ENCODE measurements around the gene FOXO1. TPM values are rescaled to one million over a fixed set of nuclear protein-coding genes. Genes with fewer than 3 reads are reported as not detected.

The FOXO1 gene
- total and polyA plus RNA-seq, 9 of the 15 experiments (the other 6 are each of a cell fraction or from before 2014, with no cell fraction given) = 0.04 to 0.73 (median 0.20) TPM

- intact Hi-C loops (cut with micrococcal nuclease) = no loop called here
- no TSS peak for BruUV-seq (replicated peaks)
- POLR2A ChIA-PET = interaction anchor here (0.6 kb wide), 1 partner anchor 52 kb away, joined by 3 read pairs; no protein-coding TSS in a partner anchor
Measured at GRCh38 chr13:40508127-40508526, 158.3 kb downstream of the FOXO1 start.

More at GRCh38 chr13:40508127-40508526, 158.3 kb downstream of the FOXO1 start:
- Histone ChIP-seq H3K9ac (ENCODE audit: insufficient read depth in 1 of 2, low read depth in 2 of 2, low read length in 2 of 2) (no peak overlapping the region), H3K4me1 (replicated peaks in 1 of 2; ENCODE audit: control insufficient read depth in 2 of 2, insufficient read depth in 2 of 2, low read length in 2 of 2) (no peaks in the 10 kb centered on the region), H2AFZ (ENCODE audit: low read depth, low read length) (no peak overlapping the region), H3K9me3 (replicated peaks; ENCODE audit: control insufficient read depth, insufficient read depth, low read depth, low read length) (no peaks in the 10 kb centered on the region), H3K79me2 (ENCODE audit: control insufficient read depth, insufficient read depth, low read length) (no peaks in the 10 kb centered on the region), H3K27me3 (ENCODE audit: control insufficient read depth in 2 of 2, insufficient read depth in 2 of 2, low read length in 2 of 2) (no peaks in the 10 kb centered on the region), H4K20me1 (replicated peaks; ENCODE audit: control insufficient read depth, insufficient read depth, low read length) (no peaks in the 10 kb centered on the region), H3K9me1 (ENCODE audit: control insufficient read depth, insufficient read depth, low read length) (no peaks in the 10 kb centered on the region), H3K4me2 (ENCODE audit: insufficient read depth, low read length) (no peak overlapping the region), H3K36me3 (ENCODE audit: control insufficient read depth, insufficient read depth, low read length) (no peaks in the 10 kb centered on the region), H3K4me3 (no peak overlapping the region), H3K27ac (ENCODE audit: extremely low read depth, low read depth, low read length) (no peak overlapping the region)
- CTCF ChIA-PET (ENCODE audit: low intra/inter-chr PET ratio) = no interaction called here
- in situ Hi-C loops (cut with MboI) = no loop called here
- TF ChIP-seq NR1H2 (CRISPR knock-in tag; IDR thresholded peaks at IDR 0.05) = no peak
- no peak for TF ChIP-seq CAMTA2 (CRISPR knock-in tag; conservative IDR thresholded peaks at IDR 0.05)
- TF ChIP-seq SRSF3 (IDR thresholded peaks at IDR 0.05; ENCODE audit: insufficient read depth, low read length) = no peak
- TF ChIP-seq FOXA3 (CRISPR knock-in tag; conservative IDR thresholded peaks at IDR 0.05 in 1 of 2, IDR thresholded peaks at IDR 0.05 in 1 of 2) = no peak
- TF ChIP-seq MCM7 (IDR thresholded peaks at IDR 0.05) = no peak
- no peak for TF ChIP-seq ATF2 (CRISPR knock-in tag; IDR thresholded peaks at IDR 0.05)
- no peak for TF ChIP-seq E2F1 (CRISPR knock-in tag; IDR thresholded peaks at IDR 0.05)
- TF ChIP-seq KDM5B (IDR thresholded peaks at IDR 0.05; ENCODE audit: insufficient replicate concordance, low read depth, low read length) = no peak
- TF ChIP-seq ZNF57 (CRISPR knock-in tag; IDR thresholded peaks at IDR 0.05) = no peak
- TF ChIP-seq FOXP1 (CRISPR knock-in tag; IDR thresholded peaks at IDR 0.05) = no peak
- no peak for TF ChIP-seq ZNF780A (CRISPR knock-in tag; IDR thresholded peaks at IDR 0.05)
- no peak for TF ChIP-seq NFIX (CRISPR knock-in tag; IDR thresholded peaks at IDR 0.05; ENCODE audit: low read depth)
- no peak for TF ChIP-seq POLR2H (tag; IDR thresholded peaks at IDR 0.05; ENCODE audit: low read depth)
- TF ChIP-seq SP1 (CRISPR knock-in tag; IDR thresholded peaks at IDR 0.05) = no peak
- no peak for TF ChIP-seq ZNF3 (CRISPR knock-in tag; IDR thresholded peaks at IDR 0.05)
- DNase-seq (ENCODE audit: extremely low read depth in 1 of 4, low spot score in 3 of 4) (no peak), ATAC-seq (no peak), FAIRE-seq (no peak)
- 4% methylated on average over 3 of the region's 3 CpGs for WGBS (ENCODE audit: insufficient coverage, low coverage, missing lambda C conversion rate)
